Peyer's patch (tissue), 4 donors: ENCODE results near the gene ANP32B.

Experiments used
- POLR2A ChIP-seq, 2 donors: fragments of 450-650 bp; IDR thresholded peaks; one replicate each; pipeline ENCODE4 v1.5.1; 2017; ENCODE audit warnings: antibody characterized with exemption in 2 of 2, mild to moderate bottlenecking in 2 of 2, moderate library complexity in 2 of 2
- TF ChIP-seq, protein P1 (sequence below), 6 experiments: fragments of 450-650 bp in 4 of 6; fragments of 200-600 bp in 2 of 6; sonication (generic) in 1 of 6; IDR thresholded peaks; one replicate each; pipeline ENCODE4 v1.5.1; 2017 to 2019; ENCODE audit warnings: antibody characterized with exemption in 6 of 6, mild to moderate bottlenecking in 3 of 6, moderate library complexity in 1 of 6

DNA sequence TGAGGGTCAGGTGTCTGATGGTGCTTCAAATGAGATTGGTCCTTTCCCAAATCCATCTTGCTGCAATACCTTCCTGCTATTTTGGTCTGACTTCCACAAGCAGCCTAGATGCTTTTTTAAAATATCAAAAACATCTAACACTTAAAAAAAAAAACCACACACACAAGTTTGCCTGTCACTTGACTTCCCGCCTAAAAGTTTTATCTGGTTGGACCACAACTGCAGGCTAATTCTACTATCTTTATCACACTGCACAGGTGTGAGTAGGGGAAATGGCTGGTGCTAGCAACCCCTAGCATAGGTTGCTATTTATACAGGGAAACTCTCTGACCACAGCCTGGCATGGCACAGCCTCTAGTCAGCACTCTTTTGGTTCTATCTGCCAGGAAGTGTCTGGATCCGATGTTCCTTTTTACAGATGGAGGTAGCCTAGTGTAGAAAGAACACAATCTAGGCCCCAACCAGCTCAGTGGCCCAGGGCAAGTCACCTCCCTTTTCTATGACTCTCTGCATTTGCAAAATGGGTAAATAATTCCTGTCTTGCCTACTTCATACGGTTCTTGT lies 45.0 kb upstream of the ANP32B start, which contains the start of gene HEMGN:
- TF ChIP-seq, protein P1, sequence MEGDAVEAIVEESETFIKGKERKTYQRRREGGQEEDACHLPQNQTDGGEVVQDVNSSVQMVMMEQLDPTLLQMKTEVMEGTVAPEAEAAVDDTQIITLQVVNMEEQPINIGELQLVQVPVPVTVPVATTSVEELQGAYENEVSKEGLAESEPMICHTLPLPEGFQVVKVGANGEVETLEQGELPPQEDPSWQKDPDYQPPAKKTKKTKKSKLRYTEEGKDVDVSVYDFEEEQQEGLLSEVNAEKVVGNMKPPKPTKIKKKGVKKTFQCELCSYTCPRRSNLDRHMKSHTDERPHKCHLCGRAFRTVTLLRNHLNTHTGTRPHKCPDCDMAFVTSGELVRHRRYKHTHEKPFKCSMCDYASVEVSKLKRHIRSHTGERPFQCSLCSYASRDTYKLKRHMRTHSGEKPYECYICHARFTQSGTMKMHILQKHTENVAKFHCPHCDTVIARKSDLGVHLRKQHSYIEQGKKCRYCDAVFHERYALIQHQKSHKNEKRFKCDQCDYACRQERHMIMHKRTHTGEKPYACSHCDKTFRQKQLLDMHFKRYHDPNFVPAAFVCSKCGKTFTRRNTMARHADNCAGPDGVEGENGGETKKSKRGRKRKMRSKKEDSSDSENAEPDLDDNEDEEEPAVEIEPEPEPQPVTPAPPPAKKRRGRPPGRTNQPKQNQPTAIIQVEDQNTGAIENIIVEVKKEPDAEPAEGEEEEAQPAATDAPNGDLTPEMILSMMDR (IDR thresholded peaks at IDR 0.05) = no peak
- TF ChIP-seq POLR2A (IDR thresholded peaks at IDR 0.05) = no peak
